RPMI7951 (cell line): ENCODE data around the gene GALNT17. TPM values are rescaled to one million over a fixed set of nuclear protein-coding genes. Genes with fewer than 3 reads are reported as not detected.

Experiments
- DNase-seq: peaks from one replicate; pipeline ENCODE4 v3.0.0-alpha.2; 2012; ENCODE audit warnings: low read depth
- total RNA-seq: library from RNA; depleted of rRNA; stranded (reverse); fragments of >200 nt; shearing (Covaris generic); gene quantifications from 2 replicates; pipeline ENCODE4 v1.2.3, GENCODE V29; 2014

Gene GALNT17
- total RNA-seq, 1 experiment from 2014 or later, result not detected

DNA sequence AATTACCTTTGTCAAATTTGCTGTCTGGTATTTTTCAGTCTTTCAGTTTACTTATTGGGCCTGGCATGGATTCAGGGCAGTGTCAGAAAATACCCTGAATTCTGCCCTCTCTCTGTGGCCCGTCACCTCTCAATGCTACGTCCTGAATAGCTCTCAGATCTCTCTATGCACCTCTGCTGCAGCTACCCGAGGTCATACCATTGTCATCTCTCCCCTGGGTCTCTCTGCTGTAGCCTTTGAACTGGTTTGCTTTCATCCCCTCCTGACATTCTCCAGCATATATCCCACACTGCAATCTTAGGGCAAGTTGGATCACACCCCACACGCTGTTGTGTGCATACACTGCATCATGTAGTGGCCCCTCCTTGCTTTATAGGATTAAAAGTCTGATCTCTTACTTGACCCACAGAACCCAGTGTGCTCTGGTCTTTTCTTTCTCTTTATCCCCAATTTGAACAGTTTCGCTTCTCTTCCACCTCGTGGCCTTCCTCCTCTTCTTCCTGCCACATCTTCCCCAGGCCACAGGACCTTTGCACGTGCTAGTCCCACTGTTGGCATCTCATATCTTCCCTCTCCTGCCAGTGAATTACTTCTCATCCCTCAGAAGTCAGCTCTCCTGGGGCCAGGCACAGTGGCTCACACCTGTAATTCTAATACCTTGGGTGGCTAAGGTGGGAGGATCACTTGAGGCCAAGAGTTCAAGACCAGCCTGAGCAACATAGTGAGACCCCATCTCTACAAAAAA, 372.9 kb downstream of the GALNT17 start:
- DNase-seq, result no peak

GRCh38 chr7:71506822-71507221, 374.9 kb downstream of the GALNT17 start:
- DNase-seq, result no peak

DNA sequence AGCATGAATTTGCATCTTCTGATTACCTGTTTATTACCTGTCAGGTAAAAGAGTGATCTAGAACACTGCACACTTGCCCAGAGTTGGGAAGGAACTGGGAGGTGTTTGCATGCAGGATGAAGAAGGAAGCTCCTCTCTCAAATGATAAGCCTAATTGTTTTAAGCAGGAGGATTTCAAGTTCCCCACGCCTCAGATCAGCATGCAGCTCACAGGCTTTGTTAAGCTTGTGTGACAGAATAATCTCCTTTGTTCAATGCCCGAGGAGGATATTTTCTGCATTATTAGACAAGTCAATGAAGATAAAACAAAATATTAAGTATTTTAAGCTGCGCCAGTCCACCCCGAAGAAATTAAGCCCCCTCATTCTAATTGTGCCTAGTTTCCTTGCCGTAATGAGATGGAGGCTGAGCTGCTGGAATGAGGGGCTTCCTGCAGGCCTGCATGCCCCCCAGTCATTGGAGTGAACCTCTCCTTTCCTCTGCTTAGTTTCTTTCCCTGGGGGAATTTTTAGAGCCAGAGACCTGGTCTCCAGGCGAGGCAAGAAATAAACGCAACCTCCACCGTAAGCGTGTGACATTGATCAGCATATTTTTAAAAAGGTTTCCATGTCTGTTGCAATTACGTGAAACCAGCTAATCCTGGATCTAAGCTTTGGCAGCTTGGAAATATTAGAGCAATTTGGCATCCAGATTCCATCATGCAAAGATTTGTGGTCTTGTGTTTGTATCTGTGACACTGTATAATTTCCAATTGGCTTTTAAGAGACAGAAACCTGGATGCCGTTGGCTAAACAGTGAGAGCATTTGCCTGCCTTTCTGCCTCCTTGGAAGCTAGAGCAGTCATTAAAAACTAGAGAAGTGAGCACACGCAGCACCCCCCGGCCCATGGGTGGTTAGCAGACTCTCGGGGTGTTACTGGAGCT, 376.0 kb downstream of the GALNT17 start:
- DNase-seq, result no peak

- peak; percentile 34 for DNase-seq
Measured at GRCh38 chr7:71509381-71509780, 377.4 kb downstream of the GALNT17 start.

DNA sequence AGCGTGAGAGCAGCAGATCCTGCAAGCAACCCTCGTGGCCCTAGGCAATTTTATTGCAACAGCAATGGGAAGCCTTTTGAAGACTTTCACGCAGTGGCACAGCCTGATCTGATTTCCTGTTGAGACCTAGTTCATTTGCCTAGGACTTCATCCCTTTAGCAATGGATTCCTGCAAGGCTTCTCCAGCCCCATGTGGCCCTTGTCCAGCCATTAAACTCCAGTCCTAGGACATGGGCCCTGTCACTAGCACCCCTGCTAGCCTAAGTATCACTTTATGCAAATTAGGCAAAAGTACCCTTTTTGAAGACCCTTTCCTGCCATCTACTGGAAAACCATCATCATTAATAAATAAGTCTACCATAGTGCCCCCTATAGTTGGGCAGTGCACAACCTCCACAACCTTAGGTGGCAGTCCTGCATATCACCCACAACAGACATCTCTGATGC, 379.4 kb downstream of the GALNT17 start:
- DNase-seq, result peak; percentile 18

GRCh38 chr7:71517940-71518699, 386.2 kb downstream of the GALNT17 start:
- DNase-seq, result no peak

GRCh38 chr7:71518880-71519279, 386.9 kb downstream of the GALNT17 start:
- no peak for DNase-seq

GRCh38 chr7:71521506-71521905, 389.6 kb downstream of the GALNT17 start:
- DNase-seq, result peak; percentile 47

- DNase-seq, result no peak
Measured at GRCh38 chr7:71526106-71526505, 394.2 kb downstream of the GALNT17 start.

- no peak for DNase-seq
Measured at GRCh38 chr7:71527213-71527612, 395.3 kb downstream of the GALNT17 start.

GRCh38 chr7:71535616-71536015, 403.7 kb downstream of the GALNT17 start:
- DNase-seq, result no peak

GRCh38 chr7:71538210-71538609, 406.3 kb downstream of the GALNT17 start:
- no peak for DNase-seq

GRCh38 chr7:71539615-71540014, 407.7 kb downstream of the GALNT17 start:
- DNase-seq, result no peak

DNA sequence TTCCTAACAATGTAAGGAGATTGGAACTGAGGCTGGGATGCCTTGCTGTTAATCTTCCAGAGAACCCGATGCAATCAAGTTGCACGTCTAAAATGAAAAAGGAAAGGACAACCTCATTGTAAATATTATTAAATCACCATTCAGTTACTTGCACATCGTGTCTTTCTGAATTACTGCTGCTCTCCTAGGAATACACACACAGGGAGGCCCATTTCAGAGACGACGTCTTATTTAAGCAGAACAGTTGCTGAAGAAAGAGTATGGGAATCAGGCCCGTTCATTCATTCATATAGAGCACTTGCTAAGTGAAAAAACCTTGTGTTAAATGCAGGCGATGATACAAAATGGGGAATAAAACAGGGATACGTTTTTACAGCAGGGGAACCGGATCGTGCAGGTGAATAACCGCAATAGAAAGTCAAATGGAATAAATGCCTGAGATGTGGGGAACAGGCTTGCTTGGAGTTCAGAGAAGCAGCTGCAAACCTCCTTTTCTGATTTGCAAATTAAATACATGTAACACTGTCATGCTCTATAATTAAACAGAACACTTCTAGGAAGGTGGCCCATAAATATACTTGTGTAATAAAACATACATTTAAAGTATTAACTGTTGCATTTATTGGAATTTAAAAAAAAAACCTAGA, 409.9 kb downstream of the GALNT17 start:
- no peak for DNase-seq

- no peak for DNase-seq
Measured at GRCh38 chr7:71543396-71543795, 411.5 kb downstream of the GALNT17 start.

- DNase-seq, result no peak
Measured at GRCh38 chr7:71544816-71545215, 412.9 kb downstream of the GALNT17 start.

- no peak for DNase-seq
Measured at GRCh38 chr7:71547426-71547825, 415.5 kb downstream of the GALNT17 start.

GRCh38 chr7:71548746-71549145, 416.8 kb downstream of the GALNT17 start:
- DNase-seq, result peak; percentile 15

GRCh38 chr7:71553306-71553705, 421.4 kb downstream of the GALNT17 start:
- no peak for DNase-seq

DNA sequence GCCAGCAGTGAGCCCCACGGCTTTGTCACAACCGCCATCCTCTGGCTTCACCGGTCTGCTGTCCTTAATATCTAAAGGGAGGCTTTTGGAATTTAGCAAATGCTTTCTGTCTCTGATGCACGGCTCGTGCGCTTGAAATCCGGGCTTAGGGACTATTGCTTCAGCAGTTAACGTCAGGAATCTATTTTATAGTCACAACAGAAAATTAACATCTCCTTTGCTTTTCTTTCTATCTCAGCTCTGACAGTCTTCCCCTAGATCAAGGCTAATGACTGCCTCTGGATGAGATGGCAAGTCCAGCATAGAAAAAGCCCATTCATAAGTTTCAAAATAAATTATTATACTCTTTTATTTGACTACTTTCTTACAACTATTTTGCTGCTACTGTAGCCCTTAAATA, 423.8 kb downstream of the GALNT17 start:
- no peak for DNase-seq

DNA sequence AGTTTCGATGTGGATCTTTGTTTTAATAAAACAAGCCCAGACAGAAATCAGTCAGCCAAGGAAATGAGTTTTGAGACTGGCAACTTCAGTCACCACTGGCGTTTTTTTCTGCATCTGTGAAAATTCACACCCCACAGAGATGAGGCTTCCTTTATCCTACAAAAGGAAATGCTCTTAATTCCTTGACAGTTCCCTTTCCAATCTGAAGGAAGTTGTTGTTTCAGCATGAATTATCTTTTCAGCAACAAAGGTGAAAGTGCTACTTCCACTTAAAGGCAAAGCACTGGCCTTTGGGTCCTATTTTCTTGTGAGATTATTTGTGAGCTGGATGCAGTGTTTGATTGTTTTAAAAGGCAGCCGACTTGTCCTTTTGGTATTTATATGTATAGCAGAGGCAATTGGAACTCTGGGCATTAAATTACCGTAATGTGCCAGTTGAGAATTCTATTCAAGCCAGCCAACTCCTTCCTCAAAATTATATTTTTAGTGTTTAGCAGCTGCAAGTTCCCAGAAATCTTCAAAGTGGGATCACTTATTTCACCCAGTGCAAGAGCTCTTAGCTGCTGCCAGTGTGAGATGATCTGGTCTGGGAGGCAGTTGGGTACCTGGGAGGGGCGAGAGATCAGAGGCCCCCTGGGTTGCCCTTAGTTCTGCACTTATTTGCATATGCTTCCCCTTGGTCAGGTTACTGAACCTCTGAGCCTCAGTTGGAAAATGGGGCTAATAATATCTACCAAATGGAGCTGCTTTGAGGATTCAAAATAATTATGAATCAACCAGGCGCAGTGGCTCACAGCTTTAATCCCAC, 427.1 kb downstream of the GALNT17 start:
- DNase-seq, result no peak
